NCI-H146 treated with DMSO at 0.1 percent for 48 hours (cell line): ENCODE results near the gene COPA.
"Not testable (repeated sequence)": the region's sequence is repeated elsewhere in the genome, so short reads cannot be mapped to it uniquely, and the experiment has no call there.

Experiments
- DNase-seq: peaks from one replicate; lab custom pipeline; 2025; ENCODE audit not compliant: unreplicated experiment; lab: John Stamatoyannopoulos, UW

Gene COPA

GRCh38 chr1:160328184-160328583, 14.9 kb downstream of the COPA start:
- no peak for DNase-seq

GRCh38 chr1:160326418-160326817, 16.6 kb downstream of the COPA start:
- DNase-seq, result no peak

GRCh38 chr1:160325252-160325651, 17.8 kb downstream of the COPA start:
- peak; percentile 94 for DNase-seq

GRCh38 chr1:160322831-160323230, 20.2 kb downstream of the COPA start:
- no peak for DNase-seq

- DNase-seq, result no peak
Observed at GRCh38 chr1:160315359-160315758, 27.7 kb downstream of the COPA start.

- DNase-seq, result no peak
Observed at GRCh38 chr1:160309571-160309970, 33.5 kb downstream of the COPA start.

- no peak for DNase-seq
Observed at GRCh38 chr1:160309185-160309557, 33.9 kb downstream of the COPA start.

GRCh38 chr1:160308451-160309184, 34.4 kb downstream of the COPA start:
- DNase-seq, result no peak

GRCh38 chr1:160307118-160307791, 35.8 kb downstream of the COPA start:
- DNase-seq, result no peak

GRCh38 chr1:160300173-160300572, 42.9 kb downstream of the COPA start:
- no peak for DNase-seq

- no peak for DNase-seq
Observed at GRCh38 chr1:160296036-160296435, 47.0 kb downstream of the COPA start.

GRCh38 chr1:160293020-160293968, 49.8 kb downstream of the COPA start:
- no peak for DNase-seq

- peak; percentile 31 for DNase-seq
Observed at GRCh38 chr1:160291248-160292220, 51.5 kb downstream of the COPA start.

GRCh38 chr1:160287769-160288168, 55.3 kb downstream of the COPA start:
- not testable (repeated sequence) for DNase-seq

GRCh38 chr1:160285506-160285905, 57.5 kb downstream of the COPA start:
- no peak for DNase-seq

- DNase-seq, result peak; percentile 71
Observed at GRCh38 chr1:160284782-160285344, 58.2 kb downstream of the COPA start, which contains the start of gene PEX19. PEX19 (minus strand) TSS chr1:160285133; CDS start chr1:160285124, 9 bp downstream.

GRCh38 chr1:160284220-160284781, 58.7 kb downstream of the COPA start:
- DNase-seq, result no peak

- no peak for DNase-seq
Observed at GRCh38 chr1:160282807-160283206, 60.2 kb downstream of the COPA start.

GRCh38 chr1:160277987-160278386, 65.1 kb downstream of the COPA start:
- no peak for DNase-seq

- DNase-seq, result no peak
Observed at GRCh38 chr1:160277330-160277729, 65.7 kb downstream of the COPA start.
